Measurements from ENCODE around the gene CCDC92B. TPM values are rescaled to one million over a fixed set of nuclear protein-coding genes. Genes with fewer than 3 reads are reported as not detected.

CCDC92B gene
- total RNA-seq, 1 experiment from 2014 or later = 0.09 TPM

DNA sequence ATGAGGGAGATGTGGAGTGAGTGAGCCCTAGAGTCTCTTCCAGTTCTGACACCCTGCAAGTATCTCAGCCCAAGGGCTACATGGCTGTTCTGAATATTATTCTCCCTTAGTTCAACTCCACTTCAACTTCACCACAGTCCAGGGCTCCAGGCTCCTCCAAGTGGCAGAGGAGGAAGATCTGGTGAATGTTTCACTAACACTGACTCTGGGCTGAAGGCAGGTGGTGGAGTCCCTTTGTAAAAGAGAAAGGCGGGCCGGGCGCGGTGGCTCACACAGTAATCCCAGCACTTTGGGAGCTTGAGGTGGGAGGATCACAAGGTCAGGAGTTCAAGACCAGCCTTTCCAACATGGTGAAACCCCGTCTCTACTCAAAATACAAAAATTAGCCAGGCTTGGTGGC, 13.6 kb downstream of the CCDC92B start:
- Histone ChIP-seq H3K4me1 (ENCODE audit: insufficient read depth, low read length, poor library complexity, severe bottlenecking) (no peaks in the 10 kb centered on the region), H3K27me3 (replicated peaks; ENCODE audit: insufficient read depth, low read depth, low read length, poor library complexity) (no peaks in the 10 kb centered on the region), H3K9me3 (ENCODE audit: low read depth, low read length, poor library complexity, severe bottlenecking) (no peaks in the 10 kb centered on the region), H3K4me3 (ENCODE audit: low read depth, low read length, poor library complexity, severe bottlenecking) (no peak overlapping the region), H3K36me3 (ENCODE audit: insufficient read depth, low read length, poor library complexity, severe bottlenecking) (no peaks in the 10 kb centered on the region), H3K27ac (ENCODE audit: low read depth, low read length, poor library complexity, severe bottlenecking) (no peak overlapping the region)
- TF ChIP-seq, protein P1, sequence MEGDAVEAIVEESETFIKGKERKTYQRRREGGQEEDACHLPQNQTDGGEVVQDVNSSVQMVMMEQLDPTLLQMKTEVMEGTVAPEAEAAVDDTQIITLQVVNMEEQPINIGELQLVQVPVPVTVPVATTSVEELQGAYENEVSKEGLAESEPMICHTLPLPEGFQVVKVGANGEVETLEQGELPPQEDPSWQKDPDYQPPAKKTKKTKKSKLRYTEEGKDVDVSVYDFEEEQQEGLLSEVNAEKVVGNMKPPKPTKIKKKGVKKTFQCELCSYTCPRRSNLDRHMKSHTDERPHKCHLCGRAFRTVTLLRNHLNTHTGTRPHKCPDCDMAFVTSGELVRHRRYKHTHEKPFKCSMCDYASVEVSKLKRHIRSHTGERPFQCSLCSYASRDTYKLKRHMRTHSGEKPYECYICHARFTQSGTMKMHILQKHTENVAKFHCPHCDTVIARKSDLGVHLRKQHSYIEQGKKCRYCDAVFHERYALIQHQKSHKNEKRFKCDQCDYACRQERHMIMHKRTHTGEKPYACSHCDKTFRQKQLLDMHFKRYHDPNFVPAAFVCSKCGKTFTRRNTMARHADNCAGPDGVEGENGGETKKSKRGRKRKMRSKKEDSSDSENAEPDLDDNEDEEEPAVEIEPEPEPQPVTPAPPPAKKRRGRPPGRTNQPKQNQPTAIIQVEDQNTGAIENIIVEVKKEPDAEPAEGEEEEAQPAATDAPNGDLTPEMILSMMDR (conservative IDR thresholded peaks at IDR 0.05; ENCODE audit: low read depth, low read length) = no peak
- TF ChIP-seq EZH2 (IDR thresholded peaks at IDR 0.05; ENCODE audit: borderline replicate concordance, low read depth, low read length, poor library complexity, severe bottlenecking) = no peak
- no TSS peak for BruUV-seq (replicated peaks)
- intact Hi-C loops (cut with micrococcal nuclease; ENCODE audit: unreplicated experiment) = no loop called here
- no peak for DNase-seq (ENCODE audit: low spot score)
- ChIA-PET POLR2A (ENCODE audit: low non-redundant PET) (no interaction called here), CTCF (no interaction called here)

DNA sequence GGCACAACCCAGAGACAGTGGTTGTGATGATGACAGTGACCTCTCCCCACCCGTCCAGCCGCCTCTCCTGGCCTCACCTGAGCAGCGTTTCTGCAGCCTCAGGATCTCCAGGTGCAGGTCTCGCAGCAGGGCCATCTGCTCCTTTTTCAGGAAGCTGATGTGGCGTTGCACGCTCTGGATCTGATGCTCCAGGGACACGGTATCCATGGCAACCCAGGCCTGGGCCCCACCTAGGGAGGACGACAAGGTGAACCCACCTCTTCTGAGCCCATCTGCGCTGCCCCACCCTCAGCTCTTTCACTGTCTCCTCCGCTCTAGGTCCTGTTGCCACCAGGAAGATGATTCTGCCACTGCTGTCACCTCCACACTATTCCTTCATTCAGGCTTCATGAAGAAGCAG, 14.5 kb downstream of the CCDC92B start:
- no TSS peak for BruUV-seq (replicated peaks)
- Histone ChIP-seq H3K9me3 (ENCODE audit: low read depth, low read length, poor library complexity, severe bottlenecking) (no peaks in the 10 kb centered on the region), H3K27me3 (replicated peaks; ENCODE audit: insufficient read depth, low read depth, low read length, poor library complexity) (peaks cover 3% of the 10 kb centered on the region), H3K4me1 (ENCODE audit: insufficient read depth, low read length, poor library complexity, severe bottlenecking) (no peaks in the 10 kb centered on the region), H3K4me3 (ENCODE audit: low read depth, low read length, poor library complexity, severe bottlenecking) (no peak overlapping the region), H3K27ac (ENCODE audit: low read depth, low read length, poor library complexity, severe bottlenecking) (no peak overlapping the region), H3K36me3 (ENCODE audit: insufficient read depth, low read length, poor library complexity, severe bottlenecking) (no peaks in the 10 kb centered on the region)
- CTCF ChIA-PET = no interaction called here
- TF ChIP-seq, protein P1 (conservative IDR thresholded peaks at IDR 0.05; ENCODE audit: low read depth, low read length) = no peak
- no peak for TF ChIP-seq EZH2 (IDR thresholded peaks at IDR 0.05; ENCODE audit: borderline replicate concordance, low read depth, low read length, poor library complexity, severe bottlenecking)
- POLR2A ChIA-PET (ENCODE audit: low non-redundant PET) = no interaction called here
- intact Hi-C loops (cut with micrococcal nuclease; ENCODE audit: unreplicated experiment) = no loop called here
- no peak for DNase-seq (ENCODE audit: low spot score)

DNA sequence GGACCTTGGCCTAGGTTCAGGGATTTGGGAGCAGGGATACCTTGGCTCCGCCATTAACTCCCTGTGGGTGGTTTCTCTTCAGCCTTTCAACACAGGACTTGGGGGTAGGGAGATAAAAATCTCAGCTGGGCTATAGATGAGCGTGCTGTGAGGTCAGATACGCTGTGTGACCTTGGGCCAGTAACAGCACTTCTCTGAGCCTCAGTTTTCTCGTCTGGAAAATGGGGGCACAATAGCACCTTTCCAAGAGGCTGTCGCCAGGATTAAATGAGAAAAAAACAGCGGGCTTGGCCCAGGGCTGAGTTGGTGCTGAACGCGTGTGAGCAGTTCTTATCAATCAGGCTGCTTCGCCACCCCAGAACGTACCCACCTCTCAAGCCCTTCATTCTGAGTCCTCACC, 17.6 kb downstream of the CCDC92B start:
- no peak for TF ChIP-seq EZH2 (IDR thresholded peaks at IDR 0.05; ENCODE audit: borderline replicate concordance, low read depth, low read length, poor library complexity, severe bottlenecking)
- TF ChIP-seq, protein P1 (conservative IDR thresholded peaks at IDR 0.05; ENCODE audit: low read depth, low read length) = no peak
- Histone ChIP-seq H3K36me3 (ENCODE audit: insufficient read depth, low read length, poor library complexity, severe bottlenecking) (no peaks in the 10 kb centered on the region), H3K9me3 (ENCODE audit: low read depth, low read length, poor library complexity, severe bottlenecking) (no peaks in the 10 kb centered on the region), H3K4me1 (ENCODE audit: insufficient read depth, low read length, poor library complexity, severe bottlenecking) (no peaks in the 10 kb centered on the region), H3K27me3 (replicated peaks; ENCODE audit: insufficient read depth, low read depth, low read length, poor library complexity) (peaks cover 6% of the 10 kb centered on the region), H3K27ac (ENCODE audit: low read depth, low read length, poor library complexity, severe bottlenecking) (no peak overlapping the region), H3K4me3 (ENCODE audit: low read depth, low read length, poor library complexity, severe bottlenecking) (no peak overlapping the region)
- intact Hi-C loops (cut with micrococcal nuclease; ENCODE audit: unreplicated experiment) = no loop called here
- BruUV-seq (replicated peaks) = no TSS peak
- ChIA-PET POLR2A (ENCODE audit: low non-redundant PET) (no interaction called here), CTCF (no interaction called here)
- no peak for DNase-seq (ENCODE audit: low spot score)
